Pancreas (tissue), 10 donors: Measurements from ENCODE around the gene GUCD1. TPM values are rescaled to one million over a fixed set of nuclear protein-coding genes. Genes with fewer than 3 reads are reported as not detected.

Experiments used
- ATAC-seq, 4 donors: fragments of 200-7000 bp; cut with Tn5 transposase; one replicate each; pipeline versions ENCODE4 v1.8.0 to v1.9.1; 2020; ENCODE audit warnings: mild to moderate bottlenecking in 4 of 4, moderate library complexity in 4 of 4
- DNase-seq, 6 donors: peaks; one replicate each; pipeline ENCODE4 v3.0.0-alpha.2; 2020
- FAIRE-seq: peaks from 2 replicates; lab custom pipeline; 2012; peaks lifted over from hg19 to GRCh38; lab: Jason Lieb, UNC
- H3K27ac ChIP-seq, 4 donors: fragments of 200-600 bp; sonication (generic); 1 replicate in 3 of 4; 2 replicates in 1 of 4; pipeline versions ENCODE4 v1.5.0 to v1.8.0; 2020
- H3K27me3 ChIP-seq, 4 donors: fragments of 200-600 bp; one replicate each; pipeline ENCODE4 v1.8.0; 2021
- H3K36me3 ChIP-seq, 3 donors: fragments of 200-600 bp; sonication (generic) in 1 of 3; one replicate each; pipeline versions ENCODE4 v1.5.0 to v1.8.0; 2020 to 2021
- H3K4me1 ChIP-seq, 3 donors: fragments of 200-600 bp; one replicate each; pipeline ENCODE4 v1.8.0; 2021
- H3K4me3 ChIP-seq, 4 donors: fragments of 200-600 bp; sonication (generic) in 2 of 4; one replicate each; pipeline versions ENCODE4 v1.5.0 to v1.8.0; 2020 to 2021
- H3K9me3 ChIP-seq, 4 donors: fragments of 200-600 bp; one replicate each; pipeline ENCODE4 v1.8.0; 2021
- CTCF ChIP-seq, 4 donors: fragments of 200-600 bp; sonication (generic) in 3 of 4; IDR thresholded peaks; one replicate each; pipeline versions ENCODE4 v1.5.0 to v1.8.0; 2021; ENCODE audit warnings: antibody characterized with exemption in 4 of 4
- WGBS, 2 donors: extraction: QIAGEN DNeasy Blood & Tissue Kit; methylation state at CpG; one replicate each; pipeline ENCODE4 v1.1.7; 2013; 5-methylcytosine and 5-hydroxymethylcytosine counted together
- intact Hi-C, 3 donors: fragments of 100-400 bp; cut with DNase I; formaldehyde crosslinking; loops; one replicate each; pipeline versions ENCODE4 v1.11.1 to v1.14.2; 2022
- polyA plus RNA-seq, 2 donors: library from polyadenylated mRNA; stranded (reverse); fragments of 200-250 nt; gene quantifications; one replicate each; pipeline ENCODE4 v1.2.3, GENCODE V29; 2013
- total RNA-seq, 6 donors: library from RNA; stranded (reverse); fragmentation: NEBNext Ultra II Directional in 4 of 6; extraction: Animal tissue kit (Norgen Biotek cat#: 25700) in 4 of 6; gene quantifications; one replicate each; pipeline versions ENCODE4 v1.2.1 to v1.2.4, GENCODE V29; 2021 to 2023
- donor health status: healthy with polysubstance abuse.
- donor health status: DM: no; HTN: no; CAD: no; lungs with moderate emphysema.
- donor health status: DM: no; HTN: no; CAD: no.
- donor health status: control.
- donor health status: control.
- donor health status: Bipolar disorder and iron deficiency.
- donor health status: DM: yes; HTN: yes; CAD: no.
- donor health status: DM: no; HTN: no; CAD: no.
- donor health status: DM: no; HTN: no; CAD: no.
- donor health status: DM: yes; HTN: yes; CAD: no.

Gene GUCD1
- total and polyA plus RNA-seq, 8 donors: 39.9 to 55.2 (median 45.9) TPM

DNA sequence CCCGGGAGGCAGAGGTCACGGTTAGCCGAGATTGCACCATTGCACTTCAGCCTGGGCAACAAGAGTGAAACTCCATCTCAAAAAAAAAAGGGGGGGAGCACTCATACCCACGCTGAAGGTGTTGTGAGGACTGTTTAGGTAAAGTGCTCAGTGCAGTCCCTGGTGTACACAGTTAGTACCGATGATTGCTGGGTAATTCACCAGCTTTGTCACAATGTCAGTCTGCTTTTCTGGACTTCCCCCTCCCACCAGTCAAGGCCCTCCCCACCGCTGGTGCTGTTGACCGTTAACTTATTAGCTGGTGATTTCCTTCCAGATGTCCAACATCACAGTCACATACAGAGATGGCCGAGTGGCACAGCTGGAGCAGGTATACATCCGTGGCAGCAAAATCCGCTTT, 12.7 kb upstream of the GUCD1 start:
- 77 to 81% methylated on average over 10 of the region's 10 CpGs for WGBS, 2 donors
- H3K27ac ChIP-seq: no peak overlapping the region
- H3K4me1 ChIP-seq: no peaks in the 10 kb centered on the region
- intact Hi-C loops: no loop called here
- no peaks in the 10 kb centered on the region for H3K9me3 ChIP-seq
- ATAC-seq (no peak), DNase-seq (no peak), FAIRE-seq (no peak)
- no peak overlapping the region for H3K4me3 ChIP-seq
- no peak for TF ChIP-seq CTCF (IDR thresholded peaks at IDR 0.05)
- H3K36me3 ChIP-seq: peaks cover 0 to 39% (median 19%) of the 10 kb centered on the region in 3 donors
- no peaks in the 10 kb centered on the region for H3K27me3 ChIP-seq

- intact Hi-C loops: no loop called here
Measured at GRCh38 chr22:24566899-24567511, 12.1 kb upstream of the GUCD1 start.

DNA sequence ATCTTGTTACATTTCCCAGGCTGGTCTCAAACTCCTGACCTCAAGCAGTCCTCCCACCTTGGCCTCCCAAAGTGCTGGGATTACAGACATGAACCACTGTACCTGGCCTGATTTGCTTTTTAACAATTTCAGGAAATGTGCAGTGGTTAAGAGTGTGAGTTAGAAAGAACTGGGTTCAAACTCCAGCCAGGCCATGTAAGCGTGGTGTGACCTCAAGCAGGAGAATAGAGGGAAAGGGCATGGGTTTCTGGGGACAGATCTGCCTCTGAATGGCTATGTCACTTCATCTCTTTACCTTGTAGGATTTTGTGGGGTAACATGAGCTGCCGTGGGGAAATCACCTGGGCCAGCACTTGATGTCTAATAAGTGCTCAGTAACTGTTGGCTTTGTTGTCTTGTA, 10.1 kb upstream of the GUCD1 start:
- no peak for DNase-seq
- H3K9me3 ChIP-seq: no peaks in the 10 kb centered on the region
- H3K27ac ChIP-seq: no peak overlapping the region
- ATAC-seq: no peak
- peaks cover 0 to 24% (median 8%) of the 10 kb centered on the region in 3 donors for H3K36me3 ChIP-seq
- 88 to 89% methylated on average over 2 of the region's 2 CpGs for WGBS, 2 donors
- H3K27me3 ChIP-seq: no peaks in the 10 kb centered on the region
- TF ChIP-seq CTCF (IDR thresholded peaks at IDR 0.05): no peak
- intact Hi-C loops: no loop called here
- H3K4me3 ChIP-seq: no peak overlapping the region
- no peak for FAIRE-seq
- H3K4me1 ChIP-seq: no peaks in the 10 kb centered on the region

More at GRCh38 chr22:24566899-24567511, 12.1 kb upstream of the GUCD1 start:
- no peak for TF ChIP-seq CTCF (IDR thresholded peaks at IDR 0.05)
- no peaks in the 10 kb centered on the region for H3K9me3 ChIP-seq
- 48 to 51% methylated on average over 8 of the region's 8 CpGs for WGBS, 2 donors
- no peak overlapping the region for H3K4me3 ChIP-seq
- no peak for FAIRE-seq
- no peaks in the 10 kb centered on the region for H3K4me1 ChIP-seq
- H3K36me3 ChIP-seq: peaks cover 0 to 33% (median 14%) of the 10 kb centered on the region in 3 donors
- H3K27me3 ChIP-seq: no peaks in the 10 kb centered on the region
- no peak overlapping the region for H3K27ac ChIP-seq
- DNase-seq: no peak
- ATAC-seq: no peak

- FAIRE-seq (no peak), DNase-seq (no peak), ATAC-seq (peak in 2 of 4 donors; percentile 22 to 39)
- Histone ChIP-seq H3K27me3 (no peaks in the 10 kb centered on the region), H3K27ac (no peak overlapping the region), H3K4me1 (no peaks in the 10 kb centered on the region), H3K4me3 (no peak overlapping the region), H3K36me3 (peaks cover 0 to 18% (median 6%) of the 10 kb centered on the region in 3 donors), H3K9me3 (no peaks in the 10 kb centered on the region)
- intact Hi-C loops: no loop called here
- WGBS, 2 donors: 55 to 59% methylated on average over 2 of the region's 2 CpGs
- TF ChIP-seq CTCF (IDR thresholded peaks at IDR 0.05): no peak
Measured at GRCh38 chr22:24564376-24565058, 9.6 kb upstream of the GUCD1 start.

DNA sequence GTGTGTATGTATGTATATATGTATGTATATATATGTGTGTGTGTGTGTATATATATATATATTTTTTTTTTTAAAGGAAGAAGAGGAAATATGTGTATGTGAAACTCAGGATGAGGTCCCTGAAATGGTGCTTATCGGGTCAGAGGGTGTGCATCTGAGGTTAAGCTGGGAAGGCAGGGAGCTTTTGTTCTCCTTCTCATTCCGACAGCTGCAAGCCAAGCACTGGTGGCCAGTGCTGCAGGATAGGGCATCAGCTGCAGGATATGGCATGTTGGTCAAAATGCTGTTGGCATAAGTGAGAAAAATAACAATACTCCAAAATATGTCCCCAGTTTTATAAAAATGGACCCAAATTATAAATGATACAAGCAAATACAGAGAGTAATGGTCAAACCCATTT, 8.3 kb upstream of the GUCD1 start:
- DNase-seq (no peak), FAIRE-seq (no peak), ATAC-seq (no peak)
- Histone ChIP-seq H3K36me3 (peaks cover 0 to 10% (median 5%) of the 10 kb centered on the region in 3 donors), H3K9me3 (no peaks in the 10 kb centered on the region), H3K27me3 (no peaks in the 10 kb centered on the region), H3K4me3 (no peak overlapping the region), H3K27ac (no peak overlapping the region), H3K4me1 (no peaks in the 10 kb centered on the region)
- TF ChIP-seq CTCF (IDR thresholded peaks at IDR 0.05): no peak
- intact Hi-C loops: no loop called here
- WGBS, 2 donors: 82 to 94% methylated on average over 2 of the region's 2 CpGs
